H1 (cell line): ENCODE measurements around the gene EPHA4. TPM values are rescaled to one million over a fixed set of nuclear protein-coding genes. Genes with fewer than 3 reads are reported as not detected.

Source experiments
- CTCF ChIA-PET: fragments of 300-600 bp; sonication (Branson Sonifier 250); formaldehyde crosslinking; loops from one replicate; lab custom pipeline; 2021; ENCODE audit not compliant: partially characterized antibody; lab: Charles Lee
- POLR2A ChIA-PET: fragments of 300-600 bp; sonication (Branson Sonifier 250); formaldehyde crosslinking; loops from one replicate; lab custom pipeline; 2021; ENCODE audit warnings: inconsistent platforms; ENCODE audit not compliant: partially characterized antibody; lab: Charles Lee
- DNase-seq, 2 experiments: peaks; one replicate each; pipeline versions ENCODE4 v3.0.0 to v3.0.0-alpha.2; 2010 to 2022; ENCODE audit warnings: low spot score in 2 of 2, low read depth in 1 of 2, mixed read lengths in 1 of 2
- FAIRE-seq: peaks from 2 replicates; lab custom pipeline; 2011; peaks lifted over from hg19 to GRCh38; lab: Jason Lieb, UNC
- H2AFZ ChIP-seq: 2 replicates; pipeline ENCODE4 v1.8.1; 2012; ENCODE audit warnings: low read length, inconsistent platforms
- H2AK5ac ChIP-seq: 2 replicates; pipeline ENCODE4 v1.6.1; 2013; ENCODE audit warnings: low read depth, low read length
- H2BK120ac ChIP-seq: replicated peaks from 2 replicates; pipeline ENCODE3; 2013; ENCODE audit warnings: low read depth, low read length, inconsistent platforms
- H2BK12ac ChIP-seq: 2 replicates; pipeline ENCODE4 v1.6.1; 2013; ENCODE audit warnings: low read depth, low read length
- H2BK15ac ChIP-seq: 2 replicates; pipeline ENCODE4 v1.6.1; 2013; ENCODE audit warnings: low read length
- H2BK20ac ChIP-seq: 2 replicates; pipeline ENCODE4 v1.6.1; 2013; ENCODE audit warnings: low read length
- H2BK5ac ChIP-seq: 2 replicates; pipeline ENCODE4 v1.6.1; 2013; ENCODE audit warnings: low read depth, low read length
- H3K14ac ChIP-seq: 2 replicates; pipeline ENCODE4 v1.6.1; 2013; ENCODE audit warnings: inconsistent platforms; ENCODE audit not compliant: insufficient read length
- H3K18ac ChIP-seq: 2 replicates; pipeline ENCODE4 v1.6.1; 2013; ENCODE audit warnings: low read length; ENCODE audit errors: extremely low read depth
- H3K23ac ChIP-seq: 2 replicates; pipeline ENCODE4 v1.6.1; 2013; ENCODE audit warnings: inconsistent platforms; ENCODE audit not compliant: insufficient read length
- H3K23me2 ChIP-seq: 2 replicates; pipeline ENCODE4 v1.6.1; 2013; ENCODE audit warnings: low read depth, low read length
- H3K27ac ChIP-seq: 2 replicates; pipeline ENCODE4 v1.6.1; 2011; ENCODE audit warnings: low read depth, low read length, inconsistent platforms
- H3K27me3 ChIP-seq, 4 experiments: replicated peaks in 1 of 4; 1 replicate in 1 of 4; 2 replicates in 3 of 4; pipeline versions ENCODE4 v1.6.1 to v1.8.1; 2011 to 2013; ENCODE audit warnings: low read length in 3 of 4, mild to moderate bottlenecking in 3 of 4, inconsistent platforms in 2 of 4, mixed read lengths in 2 of 4, moderate library complexity in 1 of 4; ENCODE audit not compliant: control insufficient read depth in 3 of 4, insufficient read depth in 3 of 4; ENCODE audit errors: extremely low read depth in 1 of 4
- H3K36me3 ChIP-seq, 4 experiments: 2 replicates each; pipeline versions ENCODE4 v1.6.1 to v1.8.1; 2011 to 2013; ENCODE audit warnings: mild to moderate bottlenecking in 4 of 4, low read length in 3 of 4, moderate library complexity in 2 of 4, control low read depth in 1 of 4, inconsistent platforms in 1 of 4; ENCODE audit not compliant: insufficient read depth in 4 of 4, control insufficient read depth in 2 of 4
- H3K4ac ChIP-seq: replicated peaks from 2 replicates; pipeline ENCODE3; 2013; ENCODE audit warnings: low read length, low read depth, mixed read lengths, inconsistent platforms; ENCODE audit not compliant: insufficient read length
- H3K4me1 ChIP-seq, 4 experiments: replicated peaks in 1 of 4; 1 replicate in 1 of 4; 2 replicates in 3 of 4; pipeline versions ENCODE4 v1.6.1 to v1.8.1; 2011 to 2013; ENCODE audit warnings: low read length in 3 of 4, inconsistent platforms in 2 of 4, mixed read lengths in 1 of 4; ENCODE audit not compliant: insufficient read depth in 4 of 4, control insufficient read depth in 3 of 4
- H3K4me2 ChIP-seq, 2 experiments: 2 replicates each; pipeline versions ENCODE4 v1.6.1 to v1.8.1; 2011 to 2013; ENCODE audit warnings: low read depth in 2 of 2, low read length in 2 of 2, control low read depth in 1 of 2, inconsistent platforms in 1 of 2, mild to moderate bottlenecking in 1 of 2; ENCODE audit not compliant: insufficient read depth in 1 of 2
- H3K4me3 ChIP-seq, 4 experiments: fragments of 200-600, 300-600 bp in 1 of 4; sonication (generic), shearing (Covaris generic), sonication (Bioruptor Twin) in 1 of 4; 2 replicates each; pipeline versions ENCODE4 v1.5.1 to v1.8.1; 2011 to 2016; ENCODE audit warnings: low read length in 4 of 4, low read depth in 3 of 4, control low read depth in 2 of 4, inconsistent platforms in 2 of 4, mild to moderate bottlenecking in 2 of 4, mixed read lengths in 1 of 4, moderate library complexity in 1 of 4; ENCODE audit not compliant: insufficient read depth in 2 of 4; ENCODE audit errors: extremely low read depth in 1 of 4
- H3K56ac ChIP-seq: replicated peaks from 2 replicates; pipeline ENCODE3; 2013; ENCODE audit warnings: low read depth, mild to moderate bottlenecking, mixed read lengths, low read length, inconsistent platforms; ENCODE audit not compliant: insufficient read length
- H3K79me1 ChIP-seq: 2 replicates; pipeline ENCODE4 v1.6.1; 2013; ENCODE audit warnings: low read depth, low read length, control low read depth
- H3K79me2 ChIP-seq, 2 experiments: 2 replicates each; pipeline versions ENCODE4 v1.6.1 to v1.8.1; 2012 to 2013; ENCODE audit warnings: low read length in 2 of 2, mild to moderate bottlenecking in 2 of 2, inconsistent platforms in 1 of 2; ENCODE audit not compliant: insufficient read depth in 2 of 2, control insufficient read depth in 1 of 2
- H3K9ac ChIP-seq, 4 experiments: replicated peaks in 1 of 4; 1 replicate in 1 of 4; 2 replicates in 3 of 4; pipeline versions ENCODE4 v1.6.1 to v1.8.1; 2011 to 2013; ENCODE audit warnings: low read depth in 3 of 4, low read length in 3 of 4, control low read depth in 2 of 4, mild to moderate bottlenecking in 2 of 4, moderate library complexity in 2 of 4, inconsistent platforms in 1 of 4; ENCODE audit errors: extremely low read depth in 1 of 4
- H3K9me3 ChIP-seq, 2 experiments: 2 replicates each; pipeline versions ENCODE4 v1.6.1 to v1.8.1; 2012 to 2013; ENCODE audit warnings: mild to moderate bottlenecking in 2 of 2, moderate library complexity in 2 of 2, control low read depth in 1 of 2, inconsistent platforms in 1 of 2, low read depth in 1 of 2, low read length in 1 of 2, mixed read lengths in 1 of 2; ENCODE audit not compliant: insufficient read depth in 2 of 2
- H4K20me1 ChIP-seq, 2 experiments: replicated peaks in 1 of 2; 2 replicates each; pipeline versions ENCODE3 to v1.8.1; 2011 to 2013; ENCODE audit warnings: inconsistent platforms in 2 of 2, low read length in 2 of 2, mild to moderate bottlenecking in 1 of 2; ENCODE audit not compliant: insufficient read depth in 2 of 2, control insufficient read depth in 1 of 2
- H4K5ac ChIP-seq: 2 replicates; pipeline ENCODE4 v1.6.1; 2013; ENCODE audit warnings: low read length, low read depth, mixed read lengths, inconsistent platforms; ENCODE audit not compliant: insufficient read length
- H4K8ac ChIP-seq: 2 replicates; pipeline ENCODE4 v1.8.0; 2013; ENCODE audit warnings: mild to moderate bottlenecking, moderate library complexity, low read length, inconsistent platforms; ENCODE audit not compliant: insufficient read depth; ENCODE audit errors: extremely low read depth
- H4K91ac ChIP-seq: replicated peaks from 2 replicates; pipeline ENCODE3; 2013; ENCODE audit warnings: low read length, mixed read lengths, inconsistent platforms; ENCODE audit not compliant: insufficient read length
- CTBP2 ChIP-seq: IDR thresholded peaks from 2 replicates; pipeline ENCODE4 v1.7.0; 2011; ENCODE audit warnings: borderline replicate concordance, mild to moderate bottlenecking, moderate library complexity, mixed read lengths, low read length; ENCODE audit not compliant: insufficient read depth, insufficient read length
- CTCF ChIP-seq, 3 experiments: IDR thresholded peaks; 1 replicate in 2 of 3; 2 replicates in 1 of 3; pipeline versions ENCODE4 v1.5.1 to v1.6.1; 2011; ENCODE audit warnings: low read length in 3 of 3, mild to moderate bottlenecking in 3 of 3, inconsistent platforms in 2 of 3, low read depth in 1 of 3, moderate library complexity in 1 of 3; ENCODE audit not compliant: insufficient read depth in 1 of 3; ENCODE audit errors: control extremely low read depth in 1 of 3
- HDAC2 ChIP-seq, 2 experiments: fragments of 300-600 bp in 1 of 2; sonication (generic) in 1 of 2; IDR thresholded peaks; 2 replicates each; pipeline ENCODE4 v1.6.1; 2011 to 2012; ENCODE audit warnings: low read depth in 2 of 2, low read length in 2 of 2, mild to moderate bottlenecking in 2 of 2, moderate library complexity in 2 of 2, borderline replicate concordance in 1 of 2, inconsistent platforms in 1 of 2
- JUN ChIP-seq: IDR thresholded peaks from 2 replicates; pipeline ENCODE4 v1.6.1; 2011; ENCODE audit warnings: low read depth, mild to moderate bottlenecking, improper control_type of control experiment, low read length
- MAFK ChIP-seq: IDR thresholded peaks from 2 replicates; pipeline ENCODE4 v1.6.1; 2012; ENCODE audit warnings: low read depth, mild to moderate bottlenecking, improper control_type of control experiment, low read length
- RAD21 ChIP-seq, 2 experiments: IDR thresholded peaks in 1 of 2; conservative IDR thresholded peaks in 1 of 2; 2 replicates each; pipeline ENCODE4 v1.6.1; 2011; ENCODE audit warnings: low read depth in 2 of 2, low read length in 2 of 2, improper control_type of control experiment in 1 of 2, inconsistent platforms in 1 of 2, mild to moderate bottlenecking in 1 of 2, moderate library complexity in 1 of 2
- SIX5 ChIP-seq: IDR thresholded peaks from 2 replicates; pipeline ENCODE4 v1.6.1; 2011; ENCODE audit warnings: mild to moderate bottlenecking, low read depth, low read length
- SP2 ChIP-seq: IDR thresholded peaks from 2 replicates; pipeline ENCODE4 v1.6.1; 2012; ENCODE audit warnings: mild to moderate bottlenecking, low read length, inconsistent platforms
- WGBS, 2 experiments: shearing (Covaris generic) in 1 of 2; methylation state at CpG; one replicate each; pipeline versions ENCODE4 v1.1.6 to v1.1.7; 2013 to 2015; ENCODE audit warnings: low lambda C conversion rate in 2 of 2, mixed read lengths in 2 of 2, inconsistent platforms in 1 of 2, low coverage in 1 of 2, missing lambda C conversion rate in 1 of 2; ENCODE audit not compliant: insufficient replicate concordance in 2 of 2, insufficient coverage in 1 of 2, insufficient read length in 1 of 2; ENCODE audit errors: extremely low coverage in 1 of 2, missing lambda C conversion rate in 1 of 2; 5-methylcytosine and 5-hydroxymethylcytosine counted together
- polyA plus RNA-seq, 7 experiments: library from polyadenylated mRNA; depleted of rRNA in 3 of 7; stranded (reverse) in 5 of 7; unstranded in 2 of 7; fragments of >200 nt in 5 of 7; fragments of 200-250 nt in 2 of 7; gene quantifications; 1 replicate in 5 of 7; 2 replicates in 1 of 7; 4 replicates in 1 of 7; pipeline versions ENCODE4 v1.2.1 to v1.2.3, GENCODE V29; 2011 to 2013; ENCODE audit warnings: missing spikeins in 2 of 7, mixed read lengths in 2 of 7
- total RNA-seq: library from RNA; stranded (reverse); fragmentation: NEBNext Ultra II Directional; extraction: Animal tissue kit (Norgen Biotek cat#: 25700); gene quantifications from 2 replicates; pipeline ENCODE4 v1.2.1, GENCODE V29; 2021

EPHA4 gene
- total and polyA plus RNA-seq, 2 of the 8 experiments (the other 6 are each of a cell fraction or from before 2014, with no cell fraction given): 4.3 to 5.7 TPM

- Histone ChIP-seq H2BK12ac (no peak overlapping the region), H2AK5ac (no peak overlapping the region), H2BK5ac (no peak overlapping the region), H3K9ac (no peak overlapping the region), H3K27me3 (no peaks in the 10 kb centered on the region), H3K79me1 (no peaks in the 10 kb centered on the region), H2AFZ (no peak overlapping the region), H3K4me2 (no peak overlapping the region), H3K18ac (no peak overlapping the region), H3K4me3 (no peak overlapping the region), H3K9me3 (no peaks in the 10 kb centered on the region), H3K79me2 (no peaks in the 10 kb centered on the region; a peak in 1 of 4 replicates), H3K23ac (no peak overlapping the region), H4K5ac (no peak overlapping the region), H3K27ac (no peak overlapping the region), H3K4me1 (peaks cover 0 to 2% (median 0%) of the 10 kb centered on the region in 4 experiments; a peak in 1 of 7 replicates), H4K8ac (no peak overlapping the region), H3K56ac (no peak overlapping the region), H2BK15ac (no peak overlapping the region), H3K36me3 (no peaks in the 10 kb centered on the region), H2BK120ac (no peak overlapping the region), H2BK20ac (no peak overlapping the region), H4K20me1 (no peaks in the 10 kb centered on the region), H3K23me2 (no peaks in the 10 kb centered on the region), H4K91ac (no peak overlapping the region), H3K14ac (no peak overlapping the region), H3K4ac (no peak overlapping the region)
- WGBS, 2 experiments: 89% methylated on average over 8 of the region's 8 CpGs; no CpG with 5 or more reads in 1 of the 2 experiments
- no peak for TF ChIP-seq MAFK
- no peak for TF ChIP-seq HDAC2 (IDR thresholded peaks at IDR 0.05; ENCODE audit: borderline replicate concordance in 1 of 2, low read depth in 2 of 2, low read length in 2 of 2)
- TF ChIP-seq RAD21 (IDR thresholded peaks at IDR 0.05 in 1 of 2, conservative IDR thresholded peaks at IDR 0.05 in 1 of 2; ENCODE audit: low read depth in 2 of 2, low read length in 2 of 2): no peak
- no peak for TF ChIP-seq JUN
- TF ChIP-seq SIX5: no peak
- no peak for TF ChIP-seq CTBP2
- no peak for TF ChIP-seq CTCF (IDR thresholded peaks at IDR 0.05; ENCODE audit: control extremely low read depth in 1 of 3, insufficient read depth in 1 of 3, low read depth in 1 of 3, low read length in 3 of 3)
- TF ChIP-seq SP2: no peak
- ChIA-PET POLR2A (no interaction called here), CTCF (interaction anchor here (0.6 kb wide), 1 partner anchor 165 kb away, joined by 4 read pairs; no protein-coding TSS in a partner anchor)
- DNase-seq: no peak
- no peak for FAIRE-seq
These were observed 42.7 kb downstream of the EPHA4 start for GRCh38 chr2:221529177-221529942.
